Activated naive CD8-positive, alpha-beta T cell treated with anti-CD3 and anti-CD28 coated beads for 36 hours (primary cell): ENCODE measurements around the gene CSNK2B. TPM values are rescaled to one million over a fixed set of nuclear protein-coding genes. Genes with fewer than 3 reads are reported as not detected.
A peak's percentile ranks its signal among the peaks of the same experiment; 100 is the strongest.

Experiments used
- DNase-seq: peaks from one replicate; pipeline ENCODE4 v3.0.0; 2021
- H3K27ac Mint-ChIP-seq: one replicate; pipeline ENCODE4 v1.8.0; 2022; ENCODE audit warnings: mild to moderate bottlenecking, moderate library complexity, mixed read lengths
- H3K27me3 Mint-ChIP-seq: one replicate; pipeline ENCODE4 v1.8.0; 2022; ENCODE audit warnings: mild to moderate bottlenecking, mixed read lengths
- H3K36me3 Mint-ChIP-seq: one replicate; pipeline ENCODE4 v1.8.0; 2021; ENCODE audit warnings: mild to moderate bottlenecking, mixed read lengths
- H3K4me1 Mint-ChIP-seq: one replicate; pipeline ENCODE4 v1.8.0; 2021; ENCODE audit warnings: mixed read lengths
- H3K4me3 Mint-ChIP-seq: one replicate; pipeline ENCODE4 v1.8.0; 2022; ENCODE audit warnings: mild to moderate bottlenecking, moderate library complexity, mixed read lengths
- H3K9me3 Mint-ChIP-seq: one replicate; pipeline ENCODE4 v1.8.0; 2022; ENCODE audit warnings: mixed read lengths
- total RNA-seq, 2 experiments: library from RNA; stranded (reverse); gene quantifications; one replicate each; pipeline ENCODE4 v1.2.3, GENCODE V29; 2021

Gene CSNK2B
- total RNA-seq, 2 experiments from 2014 or later: 297 to 307 TPM

GRCh38 chr6:31651602-31652191 lies 14.2 kb upstream of the CSNK2B start:
- no peak for DNase-seq
- peak overlapping the region; percentile 98 for H3K4me3 Mint-ChIP-seq
- H3K36me3 Mint-ChIP-seq: peaks cover 47% of the 10 kb centered on the region
- H3K4me1 Mint-ChIP-seq: peaks cover 41% of the 10 kb centered on the region
- no peaks in the 10 kb centered on the region for H3K9me3 Mint-ChIP-seq
- H3K27ac Mint-ChIP-seq: peak overlapping the region; percentile 100
- peaks cover 6% of the 10 kb centered on the region for H3K27me3 Mint-ChIP-seq

- Mint-ChIP-seq H3K27me3 (peaks cover 6% of the 10 kb centered on the region), H3K4me3 (peak overlapping the region; percentile 98), H3K36me3 (peaks cover 52% of the 10 kb centered on the region), H3K4me1 (peaks cover 51% of the 10 kb centered on the region), H3K27ac (peak overlapping the region; percentile 100), H3K9me3 (no peaks in the 10 kb centered on the region)
- peak; percentile 85 for DNase-seq
These were observed 12.8 kb upstream of the CSNK2B start for GRCh38 chr6:31652925-31653724.

- H3K4me1 Mint-ChIP-seq: peaks cover 57% of the 10 kb centered on the region
- H3K27ac Mint-ChIP-seq: peak overlapping the region; percentile 4
- H3K4me3 Mint-ChIP-seq: no peak overlapping the region
- H3K9me3 Mint-ChIP-seq: no peaks in the 10 kb centered on the region
- H3K27me3 Mint-ChIP-seq: peaks cover 6% of the 10 kb centered on the region
- DNase-seq: no peak
- peaks cover 49% of the 10 kb centered on the region for H3K36me3 Mint-ChIP-seq
These were observed 11.1 kb upstream of the CSNK2B start for GRCh38 chr6:31654574-31655348.

- Mint-ChIP-seq H3K27me3 (peaks cover 6% of the 10 kb centered on the region), H3K36me3 (peaks cover 50% of the 10 kb centered on the region), H3K27ac (peak within 1 kb of the TSS; percentile 12), H3K9me3 (no peaks in the 10 kb centered on the region), H3K4me1 (peaks cover 58% of the 10 kb centered on the region), H3K4me3 (no peak within 1 kb of the TSS)
- DNase-seq: no peak
These were observed 10.3 kb upstream of the CSNK2B start, which contains the start of gene APOM for GRCh38 chr6:31655349-31656237. Gene APOM (plus strand): TSS chr6:31655894. CDS start chr6:31655967, 73 bp downstream.

- peak overlapping the region; percentile 97 for H3K4me3 Mint-ChIP-seq
- peaks cover 59% of the 10 kb centered on the region for H3K4me1 Mint-ChIP-seq
- H3K27ac Mint-ChIP-seq: peak overlapping the region; percentile 64
- DNase-seq: no peak
- peaks cover 50% of the 10 kb centered on the region for H3K36me3 Mint-ChIP-seq
- no peaks in the 10 kb centered on the region for H3K27me3 Mint-ChIP-seq
- no peaks in the 10 kb centered on the region for H3K9me3 Mint-ChIP-seq
These were observed 8.3 kb upstream of the CSNK2B start for GRCh38 chr6:31657406-31658157.

- H3K27ac Mint-ChIP-seq: peak overlapping the region; percentile 64
- H3K9me3 Mint-ChIP-seq: no peaks in the 10 kb centered on the region
- H3K4me3 Mint-ChIP-seq: peak overlapping the region; percentile 97
- no peaks in the 10 kb centered on the region for H3K27me3 Mint-ChIP-seq
- peaks cover 54% of the 10 kb centered on the region for H3K36me3 Mint-ChIP-seq
- DNase-seq: no peak
- peaks cover 57% of the 10 kb centered on the region for H3K4me1 Mint-ChIP-seq
These were observed 7.7 kb upstream of the CSNK2B start for GRCh38 chr6:31658158-31658688.

GRCh38 chr6:31658983-31659648 lies 6.8 kb upstream of the CSNK2B start:
- peak overlapping the region; percentile 91 for H3K27ac Mint-ChIP-seq
- H3K36me3 Mint-ChIP-seq: peaks cover 63% of the 10 kb centered on the region
- no peak for DNase-seq
- H3K4me3 Mint-ChIP-seq: peak overlapping the region; percentile 97
- peaks cover 63% of the 10 kb centered on the region for H3K4me1 Mint-ChIP-seq
- H3K9me3 Mint-ChIP-seq: no peaks in the 10 kb centered on the region
- no peaks in the 10 kb centered on the region for H3K27me3 Mint-ChIP-seq

GRCh38 chr6:31659649-31660380 lies 6.1 kb upstream of the CSNK2B start:
- Mint-ChIP-seq H3K27ac (peak overlapping the region; percentile 91), H3K36me3 (peaks cover 70% of the 10 kb centered on the region), H3K4me3 (peak overlapping the region; percentile 97), H3K27me3 (no peaks in the 10 kb centered on the region), H3K4me1 (peaks cover 68% of the 10 kb centered on the region), H3K9me3 (no peaks in the 10 kb centered on the region)
- peak; percentile 43 for DNase-seq

GRCh38 chr6:31660381-31661261 lies 5.3 kb upstream of the CSNK2B start, which contains the start of gene C6orf47:
Gene C6orf47 (minus strand): TSS chr6:31660778. CDS start chr6:31659947, 831 bp downstream.
- peaks cover 68% of the 10 kb centered on the region for H3K36me3 Mint-ChIP-seq

GRCh38 chr6:31661262-31662123 lies 4.4 kb upstream of the CSNK2B start:
- peaks cover 66% of the 10 kb centered on the region for H3K36me3 Mint-ChIP-seq
- peak overlapping the region; percentile 79 for H3K27ac Mint-ChIP-seq
- DNase-seq: no peak
- peaks cover 62% of the 10 kb centered on the region for H3K4me1 Mint-ChIP-seq
- no peaks in the 10 kb centered on the region for H3K9me3 Mint-ChIP-seq
- H3K4me3 Mint-ChIP-seq: peak overlapping the region; percentile 97
- H3K27me3 Mint-ChIP-seq: no peaks in the 10 kb centered on the region

More at GRCh38 chr6:31660381-31661261, 5.3 kb upstream of the CSNK2B start, which contains the start of gene C6orf47:
- H3K4me1 Mint-ChIP-seq: peaks cover 64% of the 10 kb centered on the region
- peak; percentile 86 for DNase-seq
- H3K9me3 Mint-ChIP-seq: no peaks in the 10 kb centered on the region
- no peaks in the 10 kb centered on the region for H3K27me3 Mint-ChIP-seq
- peak within 1 kb of the TSS; percentile 91 for H3K27ac Mint-ChIP-seq
- peak within 1 kb of the TSS; percentile 97 for H3K4me3 Mint-ChIP-seq

- Mint-ChIP-seq H3K4me1 (peaks cover 66% of the 10 kb centered on the region), H3K36me3 (peaks cover 69% of the 10 kb centered on the region), H3K4me3 (peak overlapping the region; percentile 11), H3K27ac (peak overlapping the region; percentile 79), H3K27me3 (no peaks in the 10 kb centered on the region), H3K9me3 (no peaks in the 10 kb centered on the region)
- no peak for DNase-seq
These were observed 3.7 kb upstream of the CSNK2B start for GRCh38 chr6:31662124-31662723.
